ENCODE results near the gene SENP8. TPM values are rescaled to one million over a fixed set of nuclear protein-coding genes. Genes with fewer than 3 reads are reported as not detected.
"Not testable (repeated sequence)": the region's sequence is repeated elsewhere in the genome, so short reads cannot be mapped to it uniquely, and the experiment has no call there.

SENP8 gene
- total RNA-seq, 2 experiments from 2014 or later, result 0.69 to 4.6 TPM

- CTCF ChIA-PET (ENCODE audit: unreplicated experiment), result interaction anchor here (0.6 kb wide), 1 partner anchor 388 kb away, joined by 3 read pairs; no protein-coding TSS in a partner anchor
- intact Hi-C loops (cut with micrococcal nuclease; ENCODE audit: unreplicated experiment), result no loop called here
- BruUV-seq (replicated peaks), result no TSS peak
- no peak for TF ChIP-seq EZH2phosphoT487 (IDR thresholded peaks at IDR 0.05; ENCODE audit: borderline replicate concordance, low read depth, low read length)
- no peak for TF ChIP-seq CTCF (conservative IDR thresholded peaks at IDR 0.05; ENCODE audit: low read length)
- Histone ChIP-seq H3K4me3 (ENCODE audit: low read depth, low read length, poor library complexity, severe bottlenecking) (no peak overlapping the region), H3K9me3 (ENCODE audit: low read length) (no peaks in the 10 kb centered on the region), H3K4me2 (ENCODE audit: low read length) (no peak overlapping the region), H3K36me3 (ENCODE audit: insufficient read depth, low read length) (no peaks in the 10 kb centered on the region), H2AFZ (ENCODE audit: low read length) (no peak overlapping the region), H3K27ac (ENCODE audit: low read depth, low read length, poor library complexity, severe bottlenecking) (no peak overlapping the region), H3K79me2 (ENCODE audit: insufficient read depth, low read depth, low read length) (no peaks in the 10 kb centered on the region), H4K20me1 (ENCODE audit: insufficient read depth, low read length) (no peaks in the 10 kb centered on the region), H3K4me1 (ENCODE audit: insufficient read depth, low read length, poor library complexity, severe bottlenecking) (no peaks in the 10 kb centered on the region), H3K9me2 (ENCODE audit: insufficient read depth, low read length) (no peaks in the 10 kb centered on the region)
- DNase-seq (ENCODE audit: low spot score), result no peak
- POLR2A ChIA-PET, result no interaction called here
These were observed 51.9 kb downstream of the SENP8 start for GRCh38 chr15:72169921-72170611.

GRCh38 chr15:72170691-72171090, 52.5 kb downstream of the SENP8 start:
- H3K4me1 ChIP-seq (ENCODE audit: insufficient read depth, low read length, poor library complexity, severe bottlenecking), result no peaks in the 10 kb centered on the region
- no peaks in the 10 kb centered on the region for H3K9me3 ChIP-seq (ENCODE audit: low read length)
- no peak for TF ChIP-seq CTCF (conservative IDR thresholded peaks at IDR 0.05; ENCODE audit: low read length)
- TF ChIP-seq EZH2phosphoT487 (IDR thresholded peaks at IDR 0.05; ENCODE audit: borderline replicate concordance, low read depth, low read length), result no peak
- ChIA-PET POLR2A (no interaction called here), CTCF (ENCODE audit: unreplicated experiment) (no interaction called here)
- H3K27ac ChIP-seq (ENCODE audit: low read depth, low read length, poor library complexity, severe bottlenecking), result no peak overlapping the region
- no peaks in the 10 kb centered on the region for H3K9me2 ChIP-seq (ENCODE audit: insufficient read depth, low read length)
- H3K36me3 ChIP-seq (ENCODE audit: insufficient read depth, low read length), result no peaks in the 10 kb centered on the region
- intact Hi-C loops (cut with micrococcal nuclease; ENCODE audit: unreplicated experiment), result no loop called here
- H4K20me1 ChIP-seq (ENCODE audit: insufficient read depth, low read length), result no peaks in the 10 kb centered on the region
- H2AFZ ChIP-seq (ENCODE audit: low read length), result no peak overlapping the region
- no peak for DNase-seq (ENCODE audit: low spot score)
- no peak overlapping the region for H3K4me3 ChIP-seq (ENCODE audit: low read depth, low read length, poor library complexity, severe bottlenecking)
- no peaks in the 10 kb centered on the region for H3K79me2 ChIP-seq (ENCODE audit: insufficient read depth, low read depth, low read length)
- no peak overlapping the region for H3K4me2 ChIP-seq (ENCODE audit: low read length)
- no TSS peak for BruUV-seq (replicated peaks)

GRCh38 chr15:72171978-72172377, 53.8 kb downstream of the SENP8 start:
- POLR2A ChIA-PET, result not testable (repeated sequence)
- CTCF ChIA-PET (ENCODE audit: unreplicated experiment), result interaction anchor here (0.5 kb wide), 1 partner anchor 329 kb away, joined by 4 read pairs; no protein-coding TSS in a partner anchor

More at GRCh38 chr15:72171978-72172377, 53.8 kb downstream of the SENP8 start:
- H3K27ac ChIP-seq (ENCODE audit: low read depth, low read length, poor library complexity, severe bottlenecking); BruUV-seq (replicated peaks); H3K9me3 ChIP-seq (ENCODE audit: low read length); H3K79me2 ChIP-seq (ENCODE audit: insufficient read depth, low read depth, low read length); DNase-seq (ENCODE audit: low spot score); H3K4me3 ChIP-seq (ENCODE audit: low read depth, low read length, poor library complexity, severe bottlenecking); H2AFZ ChIP-seq (ENCODE audit: low read length); intact Hi-C loops (cut with micrococcal nuclease; ENCODE audit: unreplicated experiment); H4K20me1 ChIP-seq (ENCODE audit: insufficient read depth, low read length); H3K4me1 ChIP-seq (ENCODE audit: insufficient read depth, low read length, poor library complexity, severe bottlenecking); H3K4me2 ChIP-seq (ENCODE audit: low read length); H3K9me2 ChIP-seq (ENCODE audit: insufficient read depth, low read length); H3K36me3 ChIP-seq (ENCODE audit: insufficient read depth, low read length): not testable (repeated sequence)
